GM18870 (cell line): Measurements from ENCODE around the gene TUBB2A.
"Not testable (repeated sequence)": the region's sequence is repeated elsewhere in the genome, so short reads cannot be mapped to it uniquely, and the experiment has no call there.

Experiments used
- ATAC-seq: cut with Tn5 transposase; IDR thresholded peaks from one replicate; pipeline ENCODE4 v1.9.1; 2021; ENCODE audit warnings: moderate library complexity; ENCODE audit not compliant: unreplicated experiment

TUBB2A gene

GRCh38 chr6:3156184-3157130, 887 bp downstream of the TUBB2A start:
- not testable (repeated sequence) for ATAC-seq

- not testable (repeated sequence) for ATAC-seq
These were observed 1.9 kb downstream of the TUBB2A start for GRCh38 chr6:3155416-3155815.

- no peak for ATAC-seq
These were observed 4.7 kb downstream of the TUBB2A start for GRCh38 chr6:3152689-3153088.

DNA sequence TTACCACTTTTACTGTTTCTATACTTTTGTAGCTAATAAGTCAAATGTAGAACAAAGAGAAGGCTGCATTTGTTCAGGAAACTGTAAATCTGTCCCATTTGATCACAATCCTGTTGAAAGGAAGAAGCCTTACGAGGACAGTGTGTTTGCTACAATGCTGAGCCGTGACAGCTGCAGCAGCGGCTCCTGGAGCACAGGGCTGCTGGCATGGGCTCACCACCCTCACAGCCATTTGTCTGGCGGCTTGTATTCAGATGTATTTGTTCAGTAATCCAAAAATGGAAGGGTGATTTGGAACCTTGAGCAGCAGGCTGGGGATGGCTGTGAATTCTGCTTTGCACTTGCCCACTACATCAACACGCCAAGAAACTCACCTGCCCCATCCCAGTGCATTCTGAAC, 5.7 kb downstream of the TUBB2A start:
- no peak for ATAC-seq

- ATAC-seq: no peak
These were observed 9.2 kb downstream of the TUBB2A start for GRCh38 chr6:3147914-3148757.

DNA sequence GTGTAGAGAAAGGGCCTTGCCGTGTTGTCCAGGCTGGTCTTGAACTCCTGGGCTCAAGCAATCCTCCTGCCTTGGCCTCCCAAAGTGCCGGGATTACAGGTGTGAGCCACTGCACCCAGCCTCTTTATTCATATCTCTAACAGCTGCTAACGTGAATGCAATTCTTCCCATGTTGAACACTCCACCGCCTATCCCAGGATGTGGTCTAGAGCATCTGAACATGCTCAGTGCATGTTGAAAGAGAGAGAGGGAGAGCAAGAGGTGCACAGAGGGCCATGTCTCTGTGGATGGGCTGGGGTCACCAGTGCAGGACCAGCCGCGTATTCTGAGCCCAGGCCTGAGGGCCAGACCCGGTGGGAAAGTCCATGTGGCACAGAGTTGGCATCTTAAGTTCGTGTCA, 12.8 kb downstream of the TUBB2A start:
- no peak for ATAC-seq

DNA sequence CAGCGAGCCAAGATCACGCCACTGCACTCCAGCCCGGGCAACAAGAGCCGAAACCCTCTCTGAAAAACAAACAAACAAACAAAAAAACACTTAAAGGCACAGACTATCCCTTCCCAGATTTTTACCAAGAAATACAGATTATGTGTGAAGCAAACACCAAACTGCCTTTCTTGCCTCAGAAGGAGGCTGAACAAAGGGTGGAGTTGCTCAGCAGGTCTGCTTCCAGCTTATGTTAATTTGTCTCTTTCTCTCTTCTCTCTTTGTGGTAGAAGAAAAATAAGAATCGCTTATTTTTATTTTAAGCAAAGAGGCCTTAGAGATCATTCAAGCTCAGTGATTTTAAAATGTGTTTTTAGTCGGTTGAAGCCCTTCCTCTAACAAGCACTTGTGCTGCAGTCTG, 14.2 kb downstream of the TUBB2A start:
- no peak for ATAC-seq

GRCh38 chr6:3142536-3142935, 14.8 kb downstream of the TUBB2A start:
- no peak for ATAC-seq

GRCh38 chr6:3140201-3140600, 17.1 kb downstream of the TUBB2A start:
- no peak for ATAC-seq

DNA sequence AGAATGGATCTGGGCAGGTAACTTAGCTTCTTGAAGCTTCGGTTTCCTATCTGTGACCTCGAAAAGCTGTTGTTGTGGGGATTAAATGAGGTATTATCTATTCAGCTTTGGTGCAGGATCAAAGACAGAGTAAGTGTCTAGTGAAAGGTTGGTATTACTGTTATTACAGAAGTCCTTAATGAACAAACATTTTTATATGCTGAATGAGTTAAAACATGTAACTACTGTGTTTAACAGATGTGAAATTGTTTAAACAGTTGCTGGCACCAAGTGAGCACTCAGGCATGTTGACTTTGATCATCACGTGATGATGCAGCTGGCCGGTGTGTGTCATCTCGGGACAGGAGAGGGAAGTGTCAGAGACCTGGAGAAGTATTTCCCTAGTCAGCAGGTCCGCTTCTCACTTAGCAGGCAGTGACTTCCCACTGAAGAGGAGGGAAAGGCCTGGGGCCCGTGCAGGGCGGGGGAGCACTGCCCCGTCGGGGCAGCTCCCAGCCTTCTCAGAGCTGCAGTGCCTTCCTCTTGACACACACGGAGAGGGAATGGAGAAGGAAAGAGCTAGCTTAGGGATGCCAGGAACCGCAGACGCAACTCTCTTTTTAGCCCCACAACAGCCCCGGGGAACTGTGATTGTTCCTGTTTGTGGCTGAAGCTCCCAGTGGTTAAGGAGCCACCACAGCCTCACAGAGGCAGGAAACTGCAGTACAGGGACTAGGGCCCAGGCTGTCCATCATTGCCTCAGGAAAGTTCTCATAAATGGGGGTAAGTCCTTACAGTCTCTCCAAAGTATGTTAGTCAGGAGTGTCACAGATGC, 18.0 kb downstream of the TUBB2A start:
- ATAC-seq: no peak

- no peak for ATAC-seq
These were observed 19.0 kb downstream of the TUBB2A start for GRCh38 chr6:3138341-3138740.

DNA sequence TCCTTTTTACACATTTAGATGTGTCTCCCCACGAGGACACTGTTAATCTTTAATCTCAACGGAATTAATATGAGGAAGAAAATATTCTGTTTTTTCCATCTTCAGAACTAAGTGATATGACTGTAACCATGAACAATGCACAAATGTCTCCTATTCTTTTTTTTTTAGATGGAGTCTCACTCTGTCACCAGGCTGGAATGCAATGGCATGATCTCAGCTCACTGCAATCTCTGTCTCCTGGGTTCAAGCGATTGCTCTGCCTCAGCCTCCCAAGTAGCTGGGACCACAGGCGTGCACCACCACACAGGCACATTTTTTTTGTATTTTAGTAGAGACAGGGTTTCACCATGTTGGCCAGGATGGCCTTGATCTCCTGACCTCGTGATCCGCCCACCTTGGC, 19.5 kb downstream of the TUBB2A start:
- ATAC-seq: not testable (repeated sequence)

DNA sequence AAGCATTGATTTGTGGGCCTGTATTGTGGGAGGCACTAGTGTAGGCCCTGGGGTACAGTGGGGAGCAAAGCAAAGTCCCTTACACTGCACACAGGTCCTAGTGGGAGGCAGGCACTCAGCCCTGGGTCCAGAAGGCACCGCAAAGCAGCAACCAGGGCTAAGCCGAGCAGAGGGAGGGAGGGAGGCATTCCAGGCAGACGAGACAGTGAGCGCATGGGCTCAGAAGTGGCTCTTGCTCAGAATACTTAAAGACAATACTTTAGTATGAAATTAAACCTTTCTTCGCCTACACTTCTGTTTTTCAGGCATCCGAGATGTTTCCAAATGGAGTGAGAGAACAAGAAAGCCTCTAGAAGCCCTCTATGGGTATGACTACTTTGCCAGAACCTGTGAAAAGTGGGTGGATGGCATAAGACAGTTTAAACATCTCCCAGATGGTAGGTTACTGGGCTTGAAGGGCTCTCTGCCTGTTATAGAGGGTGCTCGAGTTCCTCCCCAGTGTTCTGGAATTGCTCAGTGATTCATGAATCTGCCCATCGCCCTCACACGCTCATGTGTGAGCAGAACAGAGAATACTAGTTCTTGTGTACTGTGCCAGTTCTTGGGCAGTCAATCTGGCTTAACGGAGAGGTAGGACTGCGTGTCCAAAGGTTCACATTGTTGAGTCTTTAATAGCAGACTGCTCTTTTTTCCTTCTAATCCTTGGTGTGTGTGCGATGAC, 20.1 kb downstream of the TUBB2A start:
- ATAC-seq: no peak

DNA sequence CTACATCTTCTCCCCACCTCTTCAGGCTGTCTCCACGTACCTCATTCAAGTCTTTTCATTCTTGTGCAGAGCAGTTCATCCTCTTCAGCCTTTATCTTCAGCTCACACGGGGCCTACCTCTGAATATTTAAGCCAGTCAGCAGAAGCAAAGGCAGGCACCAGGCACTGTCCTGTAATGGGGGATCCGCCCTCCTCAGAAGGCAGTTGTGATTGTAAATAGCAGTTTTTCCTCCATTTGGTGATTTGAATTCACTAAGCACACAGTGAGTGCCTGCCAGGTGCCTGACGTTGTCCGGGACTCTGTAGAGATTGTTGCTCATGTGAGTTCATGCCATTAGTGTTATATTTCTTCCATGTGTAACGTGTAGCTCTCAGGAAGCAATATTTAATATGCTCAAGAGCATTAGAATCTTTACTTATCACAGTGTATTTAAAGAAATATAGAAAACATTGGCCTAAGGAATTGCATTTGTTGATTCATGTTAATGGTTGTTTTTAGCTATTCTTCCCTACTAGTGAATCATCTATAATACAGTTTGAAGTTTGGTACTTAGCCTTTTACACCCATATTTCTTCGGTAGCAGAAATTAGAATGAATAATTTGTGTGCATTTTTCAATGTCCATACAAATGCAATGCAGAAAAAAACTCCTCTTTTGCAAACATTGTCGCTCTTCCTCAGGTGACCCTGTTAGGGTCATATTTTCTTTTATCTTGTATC, 20.9 kb downstream of the TUBB2A start:
- ATAC-seq: no peak

- no peak for ATAC-seq
These were observed 21.6 kb downstream of the TUBB2A start for GRCh38 chr6:3135668-3136291.

- no peak for ATAC-seq
These were observed 23.8 kb downstream of the TUBB2A start for GRCh38 chr6:3133515-3133914.

GRCh38 chr6:3131695-3132094, 25.6 kb downstream of the TUBB2A start:
- ATAC-seq: no peak

DNA sequence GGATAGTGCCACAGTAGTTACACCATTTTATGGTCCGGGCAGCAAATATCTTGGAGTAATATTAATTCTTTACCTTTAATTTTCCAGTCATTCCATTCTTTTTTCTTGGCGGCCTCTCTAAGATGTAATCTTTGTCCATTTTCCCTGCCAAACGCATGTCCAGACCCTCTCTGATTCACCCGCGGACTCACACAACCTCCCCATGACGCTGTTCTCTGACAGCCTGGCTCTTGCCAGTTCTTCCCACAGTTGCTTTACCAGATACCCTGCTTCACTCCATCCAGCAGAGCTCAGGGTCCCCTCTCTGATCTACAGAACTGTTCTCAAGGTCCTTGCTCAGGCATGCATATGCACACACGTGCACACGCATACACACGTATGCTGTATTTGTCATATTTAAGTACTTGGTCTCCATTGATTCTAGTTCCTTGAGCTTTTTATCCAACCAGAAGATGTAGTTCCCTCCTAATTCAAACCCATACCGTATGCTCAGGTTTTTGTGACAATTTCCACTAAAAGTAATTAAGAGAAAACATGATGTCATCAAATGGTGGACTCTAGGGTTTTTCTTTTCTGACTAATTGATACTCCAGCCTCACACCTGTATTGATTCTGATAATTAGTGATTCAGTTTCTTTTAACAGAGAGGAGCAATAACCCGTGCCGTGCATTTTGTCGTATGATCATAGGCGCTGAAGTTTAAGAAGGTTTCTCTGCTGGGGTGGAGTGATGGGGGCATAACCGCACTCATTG, 28.8 kb downstream of the TUBB2A start:
- no peak for ATAC-seq

DNA sequence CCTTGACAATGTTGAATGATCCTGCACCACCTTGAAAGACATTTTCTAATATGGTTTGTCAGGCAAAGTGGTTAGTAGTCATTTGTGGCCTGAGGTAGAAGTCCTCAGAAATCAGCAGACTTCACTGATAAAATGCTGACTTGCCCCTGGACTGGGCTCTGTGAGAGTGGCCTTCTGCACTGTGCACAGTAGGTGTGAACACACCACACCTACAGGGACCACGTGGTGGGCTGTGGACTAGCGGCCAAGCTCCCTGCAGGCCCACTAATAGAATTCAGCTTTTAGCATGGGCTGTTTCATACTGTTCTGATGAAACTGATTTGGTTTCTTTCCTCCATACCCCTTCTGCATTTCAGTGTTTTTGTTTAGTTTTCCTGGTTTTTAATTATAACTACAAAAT, 31.5 kb downstream of the TUBB2A start:
- ATAC-seq: no peak
